Astrocyte of the spinal cord (primary cell): ENCODE results near the gene DLGAP5.

Source experiments
- DNase-seq: peaks from one replicate; pipeline ENCODE4 v3.0.0; 2011; ENCODE audit warnings: low read depth, low spot score
- H3K4me3 ChIP-seq: 2 replicates; pipeline ENCODE4 v1.5.1; 2011; ENCODE audit warnings: low read depth, mild to moderate bottlenecking, low read length, moderate library complexity
- in situ Hi-C: cut with HindIII; loops from 2 replicates; pipeline ENCODE4 v1.10.0; 2017; ENCODE audit warnings: low sequenced_read_pairs
- TF ChIP-seq, protein P1 (sequence below): IDR thresholded peaks from 2 replicates; pipeline ENCODE4 v1.5.1; 2012; ENCODE audit warnings: low read depth, mild to moderate bottlenecking, low read length, inconsistent platforms

The DLGAP5 gene

DNA sequence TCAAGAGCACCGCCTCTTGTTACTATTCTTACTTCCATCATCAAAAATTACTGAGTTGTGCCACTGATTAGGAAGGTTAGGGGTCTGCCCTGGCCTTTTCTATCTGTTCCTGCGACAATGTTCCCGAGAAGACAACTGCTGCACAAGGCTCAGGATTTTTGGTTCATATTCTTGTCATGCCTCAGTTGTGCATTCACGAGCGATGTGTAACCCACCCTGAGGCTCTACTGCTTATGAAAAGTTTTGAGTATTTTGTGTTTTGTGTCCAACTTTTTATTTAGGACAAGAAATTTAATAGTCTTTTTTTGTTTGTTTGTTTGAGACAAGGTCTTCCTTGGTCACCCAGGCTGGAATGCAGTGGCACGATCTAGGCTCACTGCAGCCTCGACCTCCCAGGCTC is 85.4 kb downstream of the DLGAP5 start:
- TF ChIP-seq, protein P1, sequence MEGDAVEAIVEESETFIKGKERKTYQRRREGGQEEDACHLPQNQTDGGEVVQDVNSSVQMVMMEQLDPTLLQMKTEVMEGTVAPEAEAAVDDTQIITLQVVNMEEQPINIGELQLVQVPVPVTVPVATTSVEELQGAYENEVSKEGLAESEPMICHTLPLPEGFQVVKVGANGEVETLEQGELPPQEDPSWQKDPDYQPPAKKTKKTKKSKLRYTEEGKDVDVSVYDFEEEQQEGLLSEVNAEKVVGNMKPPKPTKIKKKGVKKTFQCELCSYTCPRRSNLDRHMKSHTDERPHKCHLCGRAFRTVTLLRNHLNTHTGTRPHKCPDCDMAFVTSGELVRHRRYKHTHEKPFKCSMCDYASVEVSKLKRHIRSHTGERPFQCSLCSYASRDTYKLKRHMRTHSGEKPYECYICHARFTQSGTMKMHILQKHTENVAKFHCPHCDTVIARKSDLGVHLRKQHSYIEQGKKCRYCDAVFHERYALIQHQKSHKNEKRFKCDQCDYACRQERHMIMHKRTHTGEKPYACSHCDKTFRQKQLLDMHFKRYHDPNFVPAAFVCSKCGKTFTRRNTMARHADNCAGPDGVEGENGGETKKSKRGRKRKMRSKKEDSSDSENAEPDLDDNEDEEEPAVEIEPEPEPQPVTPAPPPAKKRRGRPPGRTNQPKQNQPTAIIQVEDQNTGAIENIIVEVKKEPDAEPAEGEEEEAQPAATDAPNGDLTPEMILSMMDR: no peak
- no peak for DNase-seq
- H3K4me3 ChIP-seq: no peak overlapping the region
- in situ Hi-C loops: no loop called here

DNA sequence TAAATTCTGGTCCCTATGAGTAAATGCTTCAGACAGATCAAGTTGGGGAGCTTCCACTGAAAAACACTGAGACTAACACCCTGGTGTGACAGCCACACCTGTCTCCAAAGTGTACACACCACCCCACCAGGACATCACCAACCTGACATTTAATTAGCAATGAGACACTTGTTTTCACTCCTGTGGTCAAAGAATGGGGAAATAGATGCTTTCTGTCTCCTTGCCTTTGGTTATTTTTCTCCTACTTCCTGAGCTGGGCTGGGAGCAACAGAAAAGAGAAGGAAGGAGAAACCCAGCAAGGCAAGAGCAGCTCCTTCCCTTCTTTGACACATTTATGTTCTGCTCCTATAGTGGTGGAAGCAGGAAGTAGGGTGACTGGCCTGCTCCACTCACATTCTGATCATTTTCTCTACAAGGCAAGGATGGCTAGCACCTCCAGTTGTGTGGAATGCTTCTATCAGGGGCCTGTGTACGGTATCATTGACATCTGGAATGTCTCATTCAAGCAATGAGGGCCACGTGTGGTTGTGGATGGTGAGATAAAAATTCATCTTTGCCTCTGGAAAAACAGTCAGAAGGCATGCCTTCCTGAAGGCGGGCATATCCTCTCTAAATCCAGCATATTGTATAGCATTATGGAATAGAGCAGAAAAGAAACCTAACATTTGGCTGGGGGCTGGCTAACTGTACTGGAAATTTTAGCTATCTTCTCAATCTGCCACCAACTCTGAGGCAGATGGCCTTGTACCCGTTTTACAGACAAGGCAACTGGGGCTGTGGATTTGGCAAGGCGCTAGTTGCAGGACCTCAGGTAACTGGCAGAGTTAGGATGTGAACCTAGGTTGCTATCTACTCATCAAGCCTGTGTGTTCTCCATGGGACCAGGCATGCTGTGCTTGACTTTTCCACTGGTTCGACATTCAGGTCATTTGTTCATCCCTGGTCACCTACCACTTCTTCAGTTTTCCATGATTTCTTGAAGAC is 87.1 kb downstream of the DLGAP5 start:
- no peak for DNase-seq
- in situ Hi-C loops: no loop called here
- TF ChIP-seq, protein P1: no peak
- H3K4me3 ChIP-seq: no peak overlapping the region

DNA sequence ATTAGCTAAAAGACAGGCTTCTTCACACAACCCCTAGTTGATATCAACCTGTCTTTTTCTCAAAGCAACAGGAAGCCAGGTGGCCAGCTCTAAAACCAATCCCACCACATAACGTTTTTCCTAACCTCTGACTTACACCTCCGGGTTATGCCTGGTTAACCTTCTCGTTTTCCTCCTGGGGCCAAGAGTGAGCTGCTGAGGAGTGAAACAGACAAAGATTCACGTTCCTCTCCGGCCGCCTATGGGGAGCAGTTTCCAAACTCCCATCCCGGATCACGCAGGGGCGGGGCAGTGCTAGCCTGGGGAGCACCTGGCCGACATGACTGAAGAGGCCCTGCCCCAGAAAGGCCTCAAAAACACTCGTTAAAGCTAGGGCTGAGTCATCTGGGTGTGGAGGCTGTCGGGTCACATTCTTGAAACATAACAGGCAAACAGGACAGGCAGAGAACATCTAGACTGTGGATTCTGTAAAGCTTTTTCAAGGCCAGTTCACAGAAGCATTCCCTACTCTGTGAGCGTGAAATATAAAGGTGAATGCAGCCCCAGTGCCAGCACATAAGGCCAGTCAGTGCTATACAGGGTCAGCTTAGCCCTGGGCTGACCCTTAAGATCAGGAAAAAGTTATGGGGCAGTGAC is 88.3 kb downstream of the DLGAP5 start:
- H3K4me3 ChIP-seq: peak overlapping the region; percentile 2
- TF ChIP-seq, protein P1: no peak
- peak; percentile 95 for DNase-seq
- in situ Hi-C loops: no loop called here

GRCh38 chr14:55102141-55102621 is 89.2 kb downstream of the DLGAP5 start:
- in situ Hi-C loops: no loop called here
- DNase-seq: peak; percentile 97
- TF ChIP-seq, protein P1: no peak
- H3K4me3 ChIP-seq: no peak overlapping the region

GRCh38 chr14:55101698-55102097 is 89.7 kb downstream of the DLGAP5 start:
- no peak overlapping the region for H3K4me3 ChIP-seq
- no peak for DNase-seq
- TF ChIP-seq, protein P1: no peak
- in situ Hi-C loops: no loop called here

DNA sequence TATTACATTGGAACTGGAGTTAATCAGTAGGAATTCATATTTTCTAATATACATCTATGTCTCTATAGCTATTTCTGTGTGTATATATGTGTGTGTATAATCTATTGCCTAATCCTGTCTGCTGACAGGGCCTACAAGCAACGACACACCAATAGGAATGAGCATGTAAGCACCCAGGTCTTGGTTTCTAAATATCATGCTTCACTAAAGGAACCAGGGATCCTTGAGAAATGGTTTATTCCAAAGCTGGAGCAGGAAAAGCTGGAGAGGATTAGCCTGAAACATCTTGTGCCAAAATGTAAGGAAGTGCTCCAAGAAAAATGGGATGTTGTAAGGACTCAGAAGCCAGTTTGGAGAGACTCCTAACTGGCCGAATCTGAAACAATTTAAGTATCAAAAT is 91.6 kb downstream of the DLGAP5 start:
- no peak for DNase-seq
- in situ Hi-C loops: no loop called here
- TF ChIP-seq, protein P1: no peak
- no peak overlapping the region for H3K4me3 ChIP-seq
